ENCODE measurements around the gene INPP5E.

The INPP5E gene

GRCh38 chr9:136473354-136473721 is 33.7 kb upstream of the INPP5E start:
- no peak for DNase-seq (ENCODE audit: low spot score)

- DNase-seq (ENCODE audit: low spot score): no peak
Measured at GRCh38 chr9:136472640-136473353, 33.2 kb upstream of the INPP5E start.

DNA sequence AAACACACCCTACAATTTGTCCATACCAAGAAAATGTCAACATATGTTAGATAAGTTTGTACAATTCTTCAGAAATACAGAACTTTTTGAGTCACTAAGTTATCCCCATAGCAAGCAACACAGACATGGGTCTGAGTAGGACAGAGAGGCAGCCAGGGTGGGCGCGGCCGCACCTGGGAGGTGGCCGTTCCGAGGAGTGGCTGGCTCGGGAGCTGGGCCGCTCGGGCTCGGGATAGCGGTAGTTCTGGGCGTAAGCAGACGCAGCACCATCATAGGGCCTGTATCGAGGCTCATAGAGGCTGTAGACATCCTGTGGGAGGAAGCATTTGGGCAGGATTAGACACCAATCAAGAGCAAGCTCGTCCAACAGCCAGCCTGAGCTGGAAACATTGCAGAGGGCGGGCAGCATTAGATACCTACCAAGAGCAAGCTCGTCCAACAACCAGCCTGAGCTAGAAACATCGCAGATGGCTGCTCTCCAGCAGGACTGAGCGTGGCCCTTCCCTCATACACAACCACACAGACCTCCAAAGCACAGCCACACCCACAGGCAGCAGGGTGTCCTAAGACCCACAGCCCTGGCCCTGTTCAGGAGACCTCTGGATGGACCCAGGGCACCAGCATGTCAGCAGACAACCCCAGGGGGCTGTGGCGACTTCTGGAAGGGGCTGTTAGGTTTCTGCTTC is 32.3 kb upstream of the INPP5E start:
- no peak for DNase-seq (ENCODE audit: low spot score)

- no peak for DNase-seq (ENCODE audit: low spot score)
Measured at GRCh38 chr9:136470792-136471469, 31.3 kb upstream of the INPP5E start.

GRCh38 chr9:136470356-136470755 is 30.7 kb upstream of the INPP5E start:
- DNase-seq (ENCODE audit: low spot score): no peak

- no peak for DNase-seq (ENCODE audit: low spot score)
Measured at GRCh38 chr9:136467766-136468165, 28.1 kb upstream of the INPP5E start.

GRCh38 chr9:136466155-136466541 is 26.5 kb upstream of the INPP5E start:
- no peak for DNase-seq (ENCODE audit: low spot score)

DNA sequence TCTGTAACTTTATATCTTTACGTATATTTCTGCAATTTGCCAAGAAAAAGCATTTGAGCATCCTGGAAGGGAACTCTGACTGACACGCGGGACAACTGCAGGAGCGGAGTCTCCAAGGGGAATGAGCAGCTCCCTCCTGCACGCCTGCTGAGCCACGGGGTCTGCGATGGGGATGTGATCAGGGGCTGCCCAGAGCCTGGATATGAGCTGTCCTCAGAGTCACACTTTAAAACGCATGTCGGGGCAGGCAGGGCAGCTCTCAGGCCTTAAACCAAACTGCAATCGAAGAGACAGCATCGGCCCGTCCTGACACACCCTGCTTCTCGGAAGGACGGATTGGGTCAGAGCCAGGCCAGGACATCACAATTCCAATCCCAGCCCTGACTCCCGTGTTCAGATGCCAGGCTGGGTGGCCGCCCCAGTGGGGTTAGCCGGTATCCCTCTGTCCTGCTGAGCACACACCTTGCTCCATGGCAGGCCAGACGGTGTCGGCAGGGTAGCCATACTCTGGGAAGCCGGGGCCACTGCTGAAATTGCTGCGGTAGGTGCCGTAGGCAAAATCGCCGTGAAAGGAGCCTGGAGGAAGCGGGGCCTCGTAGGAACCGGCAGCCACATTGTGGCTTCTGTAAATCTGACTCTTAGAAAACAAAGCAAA is 26.0 kb upstream of the INPP5E start:
- DNase-seq (ENCODE audit: low spot score): no peak

DNA sequence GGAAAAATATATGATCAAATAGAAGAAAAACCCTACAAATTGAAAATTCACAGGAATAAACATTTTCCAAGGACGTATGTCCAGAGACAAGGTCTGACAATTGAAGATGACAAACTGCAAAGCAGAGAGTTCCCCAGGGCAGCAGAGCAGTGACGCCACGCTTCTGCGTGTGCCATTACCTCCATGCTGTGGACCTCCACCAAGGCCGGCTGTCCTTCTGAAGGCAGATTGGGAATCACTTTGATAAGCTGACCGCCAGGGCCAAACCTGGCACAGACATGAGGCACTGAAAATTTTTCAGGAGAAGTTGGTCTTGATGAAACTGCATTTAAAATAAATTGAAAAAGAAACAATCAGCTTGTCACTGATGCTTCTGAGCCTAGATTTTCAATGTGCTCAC is 24.6 kb upstream of the INPP5E start:
- DNase-seq (ENCODE audit: low spot score): no peak

GRCh38 chr9:136463578-136463977 is 23.9 kb upstream of the INPP5E start:
- DNase-seq (ENCODE audit: low spot score): no peak

DNA sequence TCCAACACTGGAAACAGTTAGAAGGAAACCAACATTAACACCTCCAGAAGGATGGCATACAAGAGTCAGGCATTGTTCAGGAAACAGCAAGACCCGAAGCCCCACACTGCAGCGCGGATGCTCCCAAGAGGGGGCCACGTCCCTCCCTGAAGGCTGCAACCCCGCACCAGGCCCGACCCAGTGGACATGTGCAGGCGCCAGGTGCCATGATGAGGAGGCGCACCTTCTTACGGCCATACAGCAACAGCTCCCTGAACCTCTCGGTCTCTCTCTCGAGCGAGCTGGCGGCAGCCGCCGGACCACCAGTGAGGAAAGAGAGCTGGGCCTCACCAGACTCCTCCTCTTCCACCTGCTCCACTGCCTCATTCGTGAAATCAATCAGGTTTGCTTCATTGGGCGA is 23.0 kb upstream of the INPP5E start:
- no peak for DNase-seq (ENCODE audit: low spot score)

GRCh38 chr9:136460772-136461325 is 21.2 kb upstream of the INPP5E start:
- DNase-seq (ENCODE audit: low spot score): no peak

GRCh38 chr9:136459425-136459824 is 19.8 kb upstream of the INPP5E start:
- no peak for DNase-seq (ENCODE audit: low spot score)

- DNase-seq (ENCODE audit: low spot score): no peak
Measured at GRCh38 chr9:136457326-136457725, 17.7 kb upstream of the INPP5E start.

DNA sequence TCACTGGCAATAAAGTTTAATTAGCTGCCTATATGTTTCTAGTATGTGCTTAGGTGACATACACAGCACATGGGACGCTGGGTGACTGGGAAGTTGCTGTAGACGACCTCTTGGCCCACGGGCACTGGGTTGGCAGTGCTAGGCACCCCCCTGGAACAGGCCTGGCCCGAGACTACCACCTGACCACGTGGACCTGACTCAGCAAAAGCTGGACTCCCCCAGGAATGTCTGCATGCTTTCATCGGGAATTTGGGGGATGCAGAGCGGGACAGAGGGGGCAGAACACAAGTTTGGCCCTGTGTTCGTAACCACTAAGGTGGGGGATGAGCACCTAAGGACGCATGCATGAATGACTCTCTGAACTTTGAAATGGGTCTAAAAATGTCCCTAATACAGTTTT is 16.6 kb upstream of the INPP5E start:
- DNase-seq (ENCODE audit: low spot score): no peak

DNA sequence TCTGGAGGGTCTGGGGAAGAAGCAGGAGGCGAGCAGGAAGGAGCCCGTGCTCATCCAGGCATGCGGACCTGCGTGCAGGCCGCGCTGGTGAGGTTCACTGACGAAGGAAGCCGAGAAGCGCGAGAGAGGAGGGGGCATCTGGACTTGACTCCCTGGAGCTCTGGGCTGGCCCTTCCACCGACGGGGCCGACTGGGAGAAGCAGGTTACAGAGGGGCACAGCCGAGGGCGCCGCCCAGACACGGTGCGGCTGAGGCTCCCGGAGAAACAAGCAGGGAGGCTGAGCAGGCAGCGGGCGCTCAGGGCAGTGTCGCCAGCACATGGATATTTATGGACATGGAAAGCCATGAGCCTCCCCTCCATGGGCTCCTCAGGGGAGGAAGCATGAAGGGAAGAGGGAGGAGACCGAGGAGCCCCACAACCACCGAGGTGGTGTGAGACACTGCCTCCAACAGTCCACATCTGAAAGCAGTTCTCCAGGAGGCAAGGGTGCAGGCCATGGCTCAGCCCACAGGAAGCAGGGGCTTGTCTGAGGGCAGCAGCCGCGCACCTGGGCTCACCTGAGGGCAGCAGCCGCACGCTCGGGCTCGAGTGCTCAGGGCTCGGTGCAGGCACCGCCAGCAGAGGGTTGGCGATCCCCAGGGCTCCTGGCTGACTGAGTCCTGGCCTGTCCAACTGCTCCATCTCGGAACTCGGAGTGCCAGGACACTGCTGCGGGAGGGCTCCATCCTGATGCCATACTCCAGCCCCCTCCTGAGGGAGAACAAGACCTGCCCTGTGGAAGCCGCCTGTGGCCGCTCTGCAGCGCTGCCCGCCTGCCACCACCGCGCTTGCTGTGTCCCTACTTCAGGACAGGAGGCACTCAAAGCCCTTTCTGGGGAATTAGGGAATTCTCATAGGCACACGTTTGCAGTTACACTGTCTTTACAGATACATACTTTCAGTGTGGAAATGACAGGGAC is 15.7 kb upstream of the INPP5E start:
- DNase-seq (ENCODE audit: low spot score): no peak

GRCh38 chr9:136454026-136454796 is 14.6 kb upstream of the INPP5E start:
- no peak for DNase-seq (ENCODE audit: low spot score)

- no peak for DNase-seq (ENCODE audit: low spot score)
Measured at GRCh38 chr9:136453326-136453725, 13.7 kb upstream of the INPP5E start.

GRCh38 chr9:136451221-136451877 is 11.7 kb upstream of the INPP5E start:
- DNase-seq (ENCODE audit: low spot score): no peak

GRCh38 chr9:136448655-136449054 is 9.0 kb upstream of the INPP5E start:
- DNase-seq (ENCODE audit: low spot score): no peak

Data from AG20443 (cell line).